Neuronal stem cell (in vitro differentiated cells): ENCODE data around the gene SAMD4A.

Source experiments
- DNase-seq: peaks from one replicate; pipeline ENCODE4 v3.0.0-alpha.2; 2013; ENCODE audit warnings: low spot score
- H2AFZ ChIP-seq: one replicate; pipeline ENCODE4 v1.6.1; 2013; ENCODE audit warnings: mild to moderate bottlenecking, low read length, inconsistent platforms
- H2AK5ac ChIP-seq: 2 replicates; pipeline ENCODE4 v1.6.1; 2013; ENCODE audit warnings: low read depth, mild to moderate bottlenecking, inconsistent platforms, low read length, moderate library complexity, mixed read lengths
- H2BK120ac ChIP-seq: 2 replicates; pipeline ENCODE4 v1.6.1; 2013; ENCODE audit warnings: low read depth, mild to moderate bottlenecking, inconsistent platforms, low read length, moderate library complexity, mixed read lengths
- H2BK12ac ChIP-seq: one replicate; pipeline ENCODE4 v1.6.1; 2013; ENCODE audit warnings: low read length, inconsistent platforms
- H2BK15ac ChIP-seq: 2 replicates; pipeline ENCODE4 v1.6.1; 2013; ENCODE audit warnings: mild to moderate bottlenecking, low read length, inconsistent platforms, mixed read lengths
- H2BK5ac ChIP-seq: one replicate; pipeline ENCODE4 v1.6.1; 2013; ENCODE audit warnings: inconsistent platforms, mild to moderate bottlenecking, low read length, moderate library complexity
- H3K14ac ChIP-seq: one replicate; pipeline ENCODE4 v1.6.1; 2013; ENCODE audit warnings: low read length, inconsistent platforms
- H3K18ac ChIP-seq: 2 replicates; pipeline ENCODE4 v1.6.1; 2013; ENCODE audit warnings: low read length, inconsistent platforms
- H3K23ac ChIP-seq: 2 replicates; pipeline ENCODE4 v1.6.1; 2013; ENCODE audit warnings: low read depth, mild to moderate bottlenecking, mixed read lengths, low read length, inconsistent platforms; ENCODE audit not compliant: poor library complexity
- H3K27ac ChIP-seq: replicated peaks from 3 replicates; pipeline ENCODE4 v1.5.1; 2013; ENCODE audit warnings: low read length, inconsistent platforms
- H3K27me3 ChIP-seq, 3 experiments: 2 replicates each; pipeline ENCODE4 v1.6.1; 2013; ENCODE audit warnings: low read length in 3 of 3, mild to moderate bottlenecking in 2 of 3, inconsistent platforms in 1 of 3, low read depth in 1 of 3, mixed read lengths in 1 of 3, moderate library complexity in 1 of 3; ENCODE audit not compliant: control insufficient read depth in 3 of 3, insufficient read depth in 3 of 3
- H3K36me3 ChIP-seq, 2 donors: replicated peaks in 1 of 2; 2 replicates each; pipeline ENCODE4 v1.6.1; 2013; ENCODE audit warnings: low read length in 2 of 2; ENCODE audit not compliant: control insufficient read depth in 2 of 2, insufficient read depth in 2 of 2
- H3K4ac ChIP-seq: 2 replicates; pipeline ENCODE4 v1.6.1; 2013; ENCODE audit warnings: inconsistent platforms, mild to moderate bottlenecking, low read length, moderate library complexity
- H3K4me1 ChIP-seq, 2 donors: 1 replicate in 1 of 2; 2 replicates in 1 of 2; pipeline ENCODE4 v1.6.1; 2013; ENCODE audit warnings: low read length in 2 of 2, low read depth in 1 of 2; ENCODE audit not compliant: control insufficient read depth in 2 of 2, insufficient read depth in 1 of 2
- H3K4me2 ChIP-seq: one replicate; pipeline ENCODE4 v1.6.1; 2013; ENCODE audit warnings: mild to moderate bottlenecking, low read length, inconsistent platforms; ENCODE audit not compliant: insufficient read depth, poor library complexity, severe bottlenecking
- H3K4me3 ChIP-seq, 2 donors: 2 replicates each; pipeline ENCODE4 v1.5.1; 2013; ENCODE audit warnings: low read length in 2 of 2, mild to moderate bottlenecking in 2 of 2, inconsistent platforms in 1 of 2, moderate library complexity in 1 of 2
- H3K79me1 ChIP-seq: one replicate; pipeline ENCODE4 v1.6.1; 2013; ENCODE audit warnings: low read depth, mild to moderate bottlenecking, inconsistent platforms, low read length, moderate library complexity
- H3K9ac ChIP-seq: one replicate; pipeline ENCODE4 v1.6.1; 2013; ENCODE audit warnings: mild to moderate bottlenecking, low read depth, low read length, inconsistent platforms; ENCODE audit not compliant: poor library complexity
- H3K9me3 ChIP-seq, 2 donors: replicated peaks in 1 of 2; 2 replicates each; pipeline versions ENCODE3 to v1.6.1; 2013; ENCODE audit warnings: low read length in 2 of 2, mild to moderate bottlenecking in 2 of 2, inconsistent platforms in 1 of 2, low read depth in 1 of 2, mixed read lengths in 1 of 2, moderate library complexity in 1 of 2; ENCODE audit not compliant: control insufficient read depth in 2 of 2, insufficient read depth in 1 of 2
- H4K8ac ChIP-seq: one replicate; pipeline ENCODE4 v1.6.1; 2013; ENCODE audit warnings: low read depth, mild to moderate bottlenecking, inconsistent platforms, low read length, moderate library complexity
- H4K91ac ChIP-seq: one replicate; pipeline ENCODE4 v1.6.1; 2013; ENCODE audit warnings: low read length, low read depth, mild to moderate bottlenecking, inconsistent platforms; ENCODE audit not compliant: poor library complexity
- WGBS, 2 donors: extraction: QIAGEN DNeasy Blood & Tissue Kit; methylation state at CpG; one replicate each; pipeline ENCODE4 v1.1.7; 2013; ENCODE audit warnings: missing lambda C conversion rate in 2 of 2, mixed read lengths in 1 of 2; ENCODE audit not compliant: insufficient read length in 2 of 2, insufficient replicate concordance in 1 of 2; ENCODE audit errors: extremely low coverage in 2 of 2; 5-methylcytosine and 5-hydroxymethylcytosine counted together

SAMD4A gene

DNA sequence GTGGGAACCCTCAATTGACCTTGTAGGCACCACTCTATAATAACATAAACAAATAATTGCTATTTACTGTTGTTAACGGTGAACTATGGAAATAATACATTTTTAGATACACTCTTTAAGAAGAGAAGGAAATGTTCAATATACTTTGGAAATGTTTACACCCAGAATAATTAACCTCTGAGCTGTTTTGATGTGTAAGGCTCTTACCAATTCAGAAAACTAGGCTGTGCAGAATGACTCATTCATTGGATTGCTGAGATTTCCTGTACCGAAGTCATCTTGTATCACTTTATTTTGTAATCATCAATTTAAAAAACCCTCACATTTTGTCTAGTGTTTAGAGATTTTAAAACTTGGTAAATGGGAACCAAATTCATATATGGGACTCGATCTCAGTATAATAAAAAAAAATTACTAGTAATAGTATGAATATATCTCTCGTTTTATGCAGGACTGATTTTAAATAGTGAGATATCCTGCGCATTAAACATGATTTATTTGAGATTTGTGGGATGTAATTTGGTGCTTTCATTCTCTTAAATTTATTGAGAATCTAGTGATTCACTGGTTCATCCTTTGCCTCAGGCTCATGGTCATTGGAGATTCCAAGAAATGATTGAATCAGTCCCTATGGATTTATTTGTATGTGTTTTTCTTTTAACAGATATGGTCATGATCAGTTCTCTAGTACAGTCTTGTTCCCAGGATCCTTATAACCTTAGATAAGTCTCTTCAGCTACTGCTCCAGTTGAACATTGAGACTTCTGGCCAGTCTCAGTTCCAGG, 3.9 kb downstream of the SAMD4A start:
- no peak overlapping the region for H4K8ac ChIP-seq
- no peak overlapping the region for H3K23ac ChIP-seq
- no peak overlapping the region for H2BK15ac ChIP-seq
- peaks cover 2 to 23% of the 10 kb centered on the region in 2 donors for H3K9me3 ChIP-seq
- H3K27me3 ChIP-seq: no peaks in the 10 kb centered on the region
- no peak overlapping the region for H3K4me3 ChIP-seq
- H3K36me3 ChIP-seq: peaks cover 4 to 44% of the 10 kb centered on the region in 2 donors
- H2AK5ac ChIP-seq: no peak overlapping the region
- H3K4ac ChIP-seq: no peak overlapping the region
- DNase-seq: no peak
- peaks cover 5% of the 10 kb centered on the region for H3K79me1 ChIP-seq
- H2BK5ac ChIP-seq: no peak overlapping the region
- H4K91ac ChIP-seq: no peak overlapping the region
- no peak overlapping the region for H3K4me2 ChIP-seq
- no CpG with 5 or more reads among the region's 5 CpGs for WGBS, 2 donors
- peaks cover 9 to 15% of the 10 kb centered on the region in 2 donors for H3K4me1 ChIP-seq
- no peak overlapping the region for H3K9ac ChIP-seq
- H3K27ac ChIP-seq: no peak overlapping the region
- no peak overlapping the region for H2AFZ ChIP-seq
- H2BK12ac ChIP-seq: no peak overlapping the region
- H3K18ac ChIP-seq: no peak overlapping the region
- H3K14ac ChIP-seq: no peak overlapping the region
- H2BK120ac ChIP-seq: no peak overlapping the region

DNA sequence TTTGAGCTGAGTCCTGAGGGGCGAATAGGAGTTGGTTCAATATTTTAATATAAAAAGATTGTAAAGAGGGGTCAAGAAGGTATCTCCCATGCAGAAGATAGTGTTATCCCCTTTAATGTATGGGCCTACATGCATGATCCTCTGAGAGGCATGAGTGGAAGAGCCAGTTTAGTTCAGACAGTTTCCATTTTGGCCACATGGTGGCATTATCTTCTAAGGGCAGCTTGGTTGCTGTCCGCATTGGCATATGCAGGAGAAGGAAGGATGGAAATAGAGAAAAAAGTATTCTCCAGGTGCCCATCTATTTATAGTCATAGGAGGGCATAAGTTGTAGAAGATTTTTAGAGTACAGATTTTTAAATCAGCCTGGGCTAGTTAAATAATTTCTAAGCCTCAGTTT, 5.4 kb downstream of the SAMD4A start:
- Histone ChIP-seq H3K36me3 (peaks cover 5 to 48% of the 10 kb centered on the region in 2 donors), H2BK120ac (no peak overlapping the region), H4K8ac (no peak overlapping the region), H2BK15ac (no peak overlapping the region), H3K4me2 (no peak overlapping the region), H3K27me3 (no peaks in the 10 kb centered on the region), H3K4me1 (peaks cover 9 to 13% of the 10 kb centered on the region in 2 donors), H3K4ac (no peak overlapping the region), H2AFZ (no peak overlapping the region), H3K14ac (no peak overlapping the region), H3K18ac (no peak overlapping the region), H2BK5ac (no peak overlapping the region), H3K9me3 (peaks cover 2 to 23% of the 10 kb centered on the region in 2 donors), H2BK12ac (no peak overlapping the region), H3K4me3 (no peak overlapping the region), H3K23ac (no peak overlapping the region), H3K79me1 (peaks cover 2% of the 10 kb centered on the region), H3K27ac (no peak overlapping the region), H4K91ac (no peak overlapping the region), H2AK5ac (no peak overlapping the region), H3K9ac (no peak overlapping the region)
- no CpG with 5 or more reads among the region's 2 CpGs for WGBS, 2 donors
- DNase-seq: no peak

DNA sequence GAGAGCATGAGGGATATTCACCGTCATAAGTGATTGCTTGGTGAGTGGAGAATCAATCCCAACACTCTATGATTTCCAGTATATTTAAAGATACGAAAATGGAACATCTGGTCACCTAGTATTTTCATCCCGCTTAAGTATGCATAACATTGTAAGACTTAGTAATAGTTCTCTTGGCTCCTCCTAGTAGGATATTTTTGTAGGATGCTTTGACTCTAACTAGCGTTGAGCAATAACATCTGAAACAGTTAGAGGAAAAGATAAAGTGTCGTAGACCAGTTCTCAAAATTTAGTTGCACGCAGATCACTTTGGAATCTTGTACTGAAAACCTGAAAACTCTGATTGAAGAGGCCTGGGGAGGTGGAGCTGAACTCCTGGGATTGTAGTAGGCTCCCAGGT, 7.6 kb downstream of the SAMD4A start:
- no peak overlapping the region for H3K27ac ChIP-seq
- no peak overlapping the region for H2AK5ac ChIP-seq
- no peaks in the 10 kb centered on the region for H3K27me3 ChIP-seq
- no peak overlapping the region for H2BK5ac ChIP-seq
- H4K8ac ChIP-seq: no peak overlapping the region
- H3K9ac ChIP-seq: no peak overlapping the region
- no peak overlapping the region for H3K23ac ChIP-seq
- H3K4me3 ChIP-seq: no peak overlapping the region
- no peak for DNase-seq
- H3K9me3 ChIP-seq: peaks cover 2 to 23% of the 10 kb centered on the region in 2 donors
- H3K36me3 ChIP-seq: peaks cover 5 to 48% of the 10 kb centered on the region in 2 donors
- no peak overlapping the region for H3K14ac ChIP-seq
- H3K79me1 ChIP-seq: no peaks in the 10 kb centered on the region
- H3K18ac ChIP-seq: no peak overlapping the region
- H2BK12ac ChIP-seq: no peak overlapping the region
- no CpG with 5 or more reads among the region's 6 CpGs for WGBS, 2 donors
- no peak overlapping the region for H4K91ac ChIP-seq
- no peak overlapping the region for H3K4ac ChIP-seq
- peaks cover under 1 to 2% of the 10 kb centered on the region in 2 donors for H3K4me1 ChIP-seq
- no peak overlapping the region for H3K4me2 ChIP-seq
- no peak overlapping the region for H2AFZ ChIP-seq
- no peak overlapping the region for H2BK15ac ChIP-seq
- H2BK120ac ChIP-seq: no peak overlapping the region

DNA sequence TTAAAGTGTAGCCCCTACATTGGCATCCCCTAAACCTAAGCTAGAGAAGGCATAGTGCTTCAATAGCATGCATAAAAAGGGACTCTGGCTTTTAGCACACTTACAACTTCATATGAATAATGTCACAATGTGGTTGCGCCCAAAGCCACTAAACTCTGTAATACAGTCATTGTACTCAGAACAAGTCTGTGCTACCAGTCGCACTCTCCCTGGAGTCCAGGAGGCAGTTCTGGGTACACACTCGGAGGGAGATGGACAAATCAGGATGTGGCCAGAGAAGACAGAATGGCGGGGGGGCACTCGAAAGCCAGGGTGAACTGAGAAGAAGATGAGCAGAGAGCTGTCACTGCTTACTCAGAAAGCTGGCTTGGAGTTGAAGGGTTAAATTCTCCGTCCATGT, 10.6 kb downstream of the SAMD4A start:
- H3K27ac ChIP-seq: no peak overlapping the region
- H2AFZ ChIP-seq: no peak overlapping the region
- H3K18ac ChIP-seq: no peak overlapping the region
- H3K9me3 ChIP-seq: peaks cover 0 to 16% of the 10 kb centered on the region in 2 donors
- no peak for DNase-seq
- no peak overlapping the region for H2BK120ac ChIP-seq
- no peak overlapping the region for H4K91ac ChIP-seq
- no peak overlapping the region for H2BK15ac ChIP-seq
- no peak overlapping the region for H3K4me3 ChIP-seq
- no peaks in the 10 kb centered on the region for H3K27me3 ChIP-seq
- H3K4me1 ChIP-seq: peaks cover 3 to 4% of the 10 kb centered on the region in 2 donors
- no peak overlapping the region for H2AK5ac ChIP-seq
- no peak overlapping the region for H4K8ac ChIP-seq
- H3K4me2 ChIP-seq: no peak overlapping the region
- H3K23ac ChIP-seq: no peak overlapping the region
- no peak overlapping the region for H2BK12ac ChIP-seq
- WGBS, 2 donors: no CpG with 5 or more reads among the region's 6 CpGs
- no peak overlapping the region for H3K9ac ChIP-seq
- no peak overlapping the region for H2BK5ac ChIP-seq
- H3K79me1 ChIP-seq: no peaks in the 10 kb centered on the region
- peaks cover 4 to 26% of the 10 kb centered on the region in 2 donors for H3K36me3 ChIP-seq
- H3K4ac ChIP-seq: no peak overlapping the region
- H3K14ac ChIP-seq: no peak overlapping the region
